SH-SY5Y (cell line): ENCODE data around the gene DLG1.
A peak's percentile ranks its signal among the peaks of the same experiment; 100 is the strongest.

Experiments
- GATA2 ChIP-seq: IDR thresholded peaks from 2 replicates; pipeline ENCODE4 v1.6.1; 2011; ENCODE audit warnings: mild to moderate bottlenecking, low read depth, low read length
- GATA3 ChIP-seq: IDR thresholded peaks from 2 replicates; pipeline ENCODE4 v1.6.1; 2011; ENCODE audit warnings: low read depth, mild to moderate bottlenecking, low read length, moderate library complexity

The DLG1 gene

GRCh38 chr3:197298341-197298944 lies at the start of gene DLG1:
DLG1 (minus strand) TSS chr3:197298612; CDS start chr3:197297204, 1,408 bp downstream.
- TF ChIP-seq GATA3 = no peak
- no peak for TF ChIP-seq GATA2

GRCh38 chr3:197348014-197348413 lies 49.6 kb upstream of the DLG1 start:
- TF ChIP-seq GATA2 (no peak), GATA3 (no peak)

DNA sequence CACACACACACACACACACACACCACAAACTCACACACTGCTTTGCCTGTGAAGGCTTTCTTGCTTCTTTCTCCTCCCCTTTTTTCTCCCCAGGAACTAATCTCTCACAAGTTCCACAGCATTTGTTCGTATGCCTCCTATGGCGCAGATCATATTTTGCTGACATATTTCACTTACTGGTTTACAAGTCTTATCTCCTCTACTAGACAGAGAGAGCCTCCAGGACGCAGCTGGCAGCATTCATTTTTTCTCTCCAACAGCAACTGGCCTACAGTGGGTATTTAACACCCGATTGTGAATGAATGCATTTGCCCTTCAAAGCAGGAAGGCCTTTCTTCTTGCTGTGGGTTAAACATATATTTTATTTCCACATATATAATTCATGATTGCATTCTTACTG lies 47.0 kb upstream of the DLG1 start:
- peak; percentile 31; the same call in 1 of the 2 replicates for TF ChIP-seq GATA2
- no peak for TF ChIP-seq GATA3

DNA sequence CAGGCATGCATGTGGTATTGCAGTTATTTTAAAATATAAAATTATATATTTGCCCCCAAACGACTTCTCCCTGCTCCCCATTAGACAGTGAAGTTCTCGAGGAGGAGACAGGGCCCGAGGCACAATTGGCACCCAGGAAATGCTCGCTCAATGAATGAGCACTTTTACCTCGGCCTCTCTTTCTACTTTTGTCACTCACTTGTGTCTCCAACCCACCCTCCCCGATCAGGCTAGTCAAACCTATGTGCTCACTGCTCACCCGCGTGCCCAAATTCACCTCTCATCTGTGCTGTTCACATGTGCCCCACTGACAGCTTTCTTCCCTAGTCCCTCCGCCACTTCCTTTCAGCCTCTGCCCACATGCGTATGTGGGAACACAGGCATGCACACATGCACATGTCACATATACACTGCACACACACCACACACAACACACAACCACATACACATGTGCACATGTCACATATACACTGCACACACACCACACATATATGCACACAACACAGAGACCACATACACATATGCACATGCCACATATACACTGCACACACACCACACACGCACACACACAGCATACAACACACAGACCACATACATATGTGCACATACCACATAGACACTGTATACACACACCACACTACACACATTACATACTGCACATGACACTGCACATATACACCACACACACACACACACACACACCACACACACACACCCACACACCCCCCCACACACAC lies 46.3 kb upstream of the DLG1 start:
- no peak for TF ChIP-seq GATA3
- no peak for TF ChIP-seq GATA2

GRCh38 chr3:197343656-197344408 lies 45.4 kb upstream of the DLG1 start:
- TF ChIP-seq GATA3 (no peak), GATA2 (no peak)

GRCh38 chr3:197343111-197343510 lies 44.7 kb upstream of the DLG1 start:
- TF ChIP-seq GATA3 (no peak), GATA2 (no peak)

DNA sequence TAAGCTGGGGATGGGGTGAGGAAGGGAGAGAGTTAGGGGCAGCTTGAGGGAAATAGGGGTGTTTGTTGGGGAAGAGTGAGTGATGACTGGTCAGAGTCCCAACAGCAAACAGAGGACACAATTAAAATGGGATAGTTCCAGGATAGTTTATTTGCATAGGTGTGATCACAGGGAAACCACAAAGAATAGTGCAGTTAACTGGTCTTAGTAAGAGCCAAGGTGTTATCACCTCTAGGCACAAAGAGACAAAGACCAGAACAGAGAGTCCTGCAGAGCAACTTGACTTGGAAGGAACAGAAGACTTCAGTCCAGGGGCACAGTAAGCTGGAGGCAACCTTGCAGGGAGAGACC lies 42.1 kb upstream of the DLG1 start:
- TF ChIP-seq GATA2 (no peak), GATA3 (no peak)

DNA sequence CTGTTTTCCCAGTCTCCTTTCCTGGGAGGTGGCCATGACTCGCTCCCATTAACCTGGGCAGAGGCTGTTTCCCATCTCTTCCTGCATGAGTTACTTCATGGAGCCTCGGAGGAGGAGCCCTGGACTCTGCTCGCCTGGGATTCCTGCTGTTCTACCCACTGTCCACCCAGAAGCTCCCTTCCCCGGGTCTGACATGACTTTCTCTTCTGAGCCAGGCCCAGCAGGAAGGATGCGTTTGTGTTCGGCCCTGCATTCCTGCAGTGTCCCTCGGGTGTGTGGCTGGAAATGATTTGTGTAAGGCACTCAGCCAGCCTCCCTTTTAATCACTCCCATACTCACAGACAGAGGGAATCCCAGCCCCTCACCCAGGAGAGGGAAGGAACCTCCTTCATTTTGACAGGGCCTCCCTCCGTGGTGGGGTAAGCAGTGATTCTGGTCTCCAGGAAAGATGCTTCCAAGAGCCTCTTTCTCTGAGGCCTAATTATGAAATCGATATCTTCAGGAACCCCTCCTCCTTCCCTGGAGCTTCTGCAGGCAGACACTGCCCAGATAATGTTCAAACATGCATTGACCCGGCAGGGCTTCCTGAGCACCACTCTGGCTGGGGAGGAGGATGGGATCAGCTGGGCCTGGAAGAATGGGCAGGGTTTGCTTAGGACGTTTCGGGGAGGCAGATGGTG lies 41.6 kb upstream of the DLG1 start:
- TF ChIP-seq GATA2 (no peak), GATA3 (no peak)

GRCh38 chr3:197338586-197338985 lies 40.2 kb upstream of the DLG1 start:
- TF ChIP-seq GATA2 (no peak), GATA3 (no peak)

- TF ChIP-seq GATA3 = no peak
- TF ChIP-seq GATA2 = no peak
Observed at GRCh38 chr3:197337656-197338055, 39.2 kb upstream of the DLG1 start.

- TF ChIP-seq GATA3 (no peak), GATA2 (no peak)
Observed at GRCh38 chr3:197337214-197337613, 38.8 kb upstream of the DLG1 start.

- TF ChIP-seq GATA2 (no peak), GATA3 (no peak)
Observed at GRCh38 chr3:197336348-197336747, 37.9 kb upstream of the DLG1 start.

DNA sequence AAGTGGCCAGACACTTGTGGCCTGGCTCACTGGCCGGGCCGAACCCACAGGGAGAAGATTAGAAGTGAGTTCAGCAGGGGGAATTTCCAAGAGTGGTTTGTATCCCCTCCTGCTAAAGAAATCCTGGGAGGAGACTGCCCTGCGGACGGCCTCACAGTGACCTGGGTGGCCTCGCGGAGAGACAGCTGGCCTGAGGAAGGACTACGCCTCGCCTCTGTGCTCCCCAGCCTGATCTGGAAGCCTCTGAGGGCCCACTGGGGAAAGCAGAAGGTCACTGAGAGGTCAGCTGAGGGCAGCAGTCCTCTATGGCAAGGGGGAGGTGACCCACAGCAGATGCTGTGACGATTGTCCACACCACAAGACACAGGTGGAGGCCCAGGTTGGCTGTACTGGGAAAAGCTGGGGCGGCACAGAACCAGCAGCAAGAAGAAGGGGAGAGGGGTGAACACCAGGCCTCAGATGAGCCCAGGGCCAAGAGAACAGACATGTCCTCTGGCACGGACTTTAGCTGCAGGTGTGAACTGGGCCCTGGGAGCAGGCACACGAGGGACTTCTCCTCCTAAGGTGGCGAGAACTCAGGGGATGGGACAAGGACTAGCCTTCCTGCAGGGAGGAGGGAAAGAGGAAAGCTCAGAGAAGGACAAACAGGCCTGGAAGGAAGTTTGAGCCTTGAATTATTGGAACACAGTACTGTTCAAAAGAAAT lies 37.2 kb upstream of the DLG1 start:
- TF ChIP-seq GATA2 (no peak), GATA3 (no peak)
